HepG2 (cell line): Measurements from ENCODE around the gene PLK3. TPM values are rescaled to one million over a fixed set of nuclear protein-coding genes. Genes with fewer than 3 reads are reported as not detected.

Experiments used
- AHR ChIP-seq: IDR thresholded peaks from 2 replicates; pipeline ENCODE4 v1.6.1; 2018; ENCODE audit warnings: missing genetic modification reagents, missing compliant biosample characterization
- ATF7 ChIP-seq, 2 experiments: fragments of 450-650 bp in 1 of 2; sonication (generic) in 1 of 2; formaldehyde crosslinking in 1 of 2; IDR thresholded peaks; 2 replicates each; pipeline versions ENCODE4 v1.4.0 to v1.6.1; 2016 to 2020; ENCODE audit warnings: antibody characterized with exemption in 1 of 2, mild to moderate bottlenecking in 1 of 2, missing genetic modification reagents in 1 of 2
- ATRX ChIP-seq: sonication (generic); formaldehyde crosslinking; IDR thresholded peaks from 2 replicates; pipeline ENCODE4 v1.4.0; 2020; ENCODE audit warnings: missing genetic modification reagents, borderline replicate concordance
- DBP ChIP-seq: sonication (generic); formaldehyde crosslinking; IDR thresholded peaks from 2 replicates; pipeline ENCODE4 v1.4.0; 2020; ENCODE audit warnings: missing genetic modification reagents; ENCODE audit errors: not compliant biosample characterization
- GRHL1 ChIP-seq: sonication (generic); formaldehyde crosslinking; conservative IDR thresholded peaks from 2 replicates; pipeline ENCODE4 v1.8.0; 2022; ENCODE audit warnings: missing genetic modification reagents
- KMT2B ChIP-seq: IDR thresholded peaks from 2 replicates; pipeline ENCODE4 v1.6.1; 2016; ENCODE audit warnings: missing genetic modification reagents, missing compliant biosample characterization
- MED8 ChIP-seq: sonication (generic); formaldehyde crosslinking; IDR thresholded peaks from 2 replicates; pipeline ENCODE4 v1.8.1; 2023; ENCODE audit warnings: mild to moderate bottlenecking, missing genetic modification reagents; ENCODE audit not compliant: insufficient replicate concordance
- MNT ChIP-seq: fragments of 450-650 bp; IDR thresholded peaks from 2 replicates; pipeline ENCODE4 v1.6.1; 2016
- MTA1 ChIP-seq: sonication (generic); formaldehyde crosslinking; IDR thresholded peaks from 2 replicates; pipeline ENCODE4 v1.4.0; 2020; ENCODE audit warnings: missing genetic modification reagents, mild to moderate bottlenecking, borderline replicate concordance
- NR0B2 ChIP-seq: sonication (generic); formaldehyde crosslinking; IDR thresholded peaks from 2 replicates; pipeline ENCODE4 v1.4.0; 2020; ENCODE audit warnings: mild to moderate bottlenecking, missing genetic modification reagents
- PPARG ChIP-seq: conservative IDR thresholded peaks from 2 replicates; pipeline ENCODE4 v1.6.1; 2016; ENCODE audit warnings: missing biosample characterization, missing genetic modification reagents
- TBX3 ChIP-seq: fragments of 450-650 bp; IDR thresholded peaks from 2 replicates; pipeline ENCODE4 v1.6.1; 2017; ENCODE audit warnings: antibody characterized with exemption, mild to moderate bottlenecking, inconsistent platforms, borderline replicate concordance
- TRIM24 ChIP-seq: sonication (generic); formaldehyde crosslinking; IDR thresholded peaks from 2 replicates; pipeline ENCODE4 v1.8.0; 2022; ENCODE audit warnings: mild to moderate bottlenecking, missing genetic modification reagents
- ZBTB2 ChIP-seq: sonication (generic); formaldehyde crosslinking; IDR thresholded peaks from 2 replicates; pipeline ENCODE4 v1.8.0; 2022; ENCODE audit warnings: low read depth, missing genetic modification reagents
- ZFP91 ChIP-seq: sonication (generic); formaldehyde crosslinking; IDR thresholded peaks from 2 replicates; pipeline ENCODE4 v1.9.0; 2022; ENCODE audit warnings: missing genetic modification reagents, mild to moderate bottlenecking, borderline replicate concordance
- ZNF570 ChIP-seq: sonication (generic); formaldehyde crosslinking; IDR thresholded peaks from 2 replicates; pipeline ENCODE4 v1.4.0; 2020; ENCODE audit warnings: mild to moderate bottlenecking, missing genetic modification reagents, borderline replicate concordance
- ZNF576 ChIP-seq: sonication (generic); formaldehyde crosslinking; IDR thresholded peaks from 2 replicates; pipeline ENCODE4 v1.4.0; 2020; ENCODE audit warnings: mild to moderate bottlenecking, missing genetic modification reagents
- ZNF704 ChIP-seq: sonication (generic); formaldehyde crosslinking; IDR thresholded peaks from 2 replicates; pipeline ENCODE4 v1.8.1; 2023; ENCODE audit warnings: mild to moderate bottlenecking, inconsistent platforms, moderate library complexity, missing genetic modification reagents, borderline replicate concordance
- polyA plus RNA-seq, 8 experiments: library from polyadenylated mRNA; depleted of rRNA in 3 of 8; stranded (reverse) in 7 of 8; unstranded in 1 of 8; fragments of >200 nt; fragmentation: Illumina TruSeq in 4 of 8; extraction: Trizol in 4 of 8; gene quantifications; 2 replicates each; pipeline versions ENCODE4 v1.2.1 to v1.2.3, GENCODE V29; 2011 to 2016; ENCODE audit warnings: low read depth in 4 of 8, missing spikeins in 1 of 8, mixed read lengths in 1 of 8; ENCODE audit not compliant: insufficient read depth in 1 of 8
- total RNA-seq, 5 experiments: library from RNA; depleted of rRNA; stranded (reverse); fragments of >200 nt; fragmentation: Illumina TruSeq; extraction: Trizol; gene quantifications; 2 replicates each; pipeline ENCODE4 v1.2.3, GENCODE V29; 2016; ENCODE audit warnings: low read depth in 1 of 5

PLK3 gene
- total and polyA plus RNA-seq, 2 of the 13 experiments (the other 11 are each of a cell fraction or from before 2014, with no cell fraction given): 9.8 to 16.9 TPM

- TF ChIP-seq NR0B2 (CRISPR knock-in tag) (peak; percentile 80; the same call in 1 of the 2 replicates), MED8 (CRISPR knock-in tag) (no peak), MTA1 (CRISPR knock-in tag) (no peak), GRHL1 (CRISPR knock-in tag) (no peak), ZNF704 (CRISPR knock-in tag) (no peak), TRIM24 (CRISPR knock-in tag) (no peak), ZNF576 (CRISPR knock-in tag) (peak; percentile 71; the same call in 1 of the 2 replicates), PPARG (no peak), ATRX (no peak), KMT2B (no peak), MNT (peak; percentile 58), TBX3 (0 out of 2 replicates have a peak, but pooled peaks have one; percentile 21), AHR (CRISPR knock-in tag) (0 out of 2 replicates have a peak, but pooled peaks have one; percentile 39), ZBTB2 (CRISPR knock-in tag) (no peak), ZFP91 (CRISPR knock-in tag) (peak; percentile 81; the same call in 1 of the 2 replicates), ZNF570 (CRISPR knock-in tag) (no peak), DBP (CRISPR knock-in tag) (no peak), ATF7 (IDR thresholded peaks at IDR 0.05) (no peak), ATF7 (CRISPR knock-in tag; IDR thresholded peaks at IDR 0.05) (no peak)
Observed at GRCh38 chr1:44786138-44786840, 13.9 kb upstream of the PLK3 start (continued).
